T47D (cell line): Measurements from ENCODE around the gene IGF1R.

Experiments used
- DNase-seq, 2 experiments: peaks; one replicate each; pipeline versions ENCODE4 v3.0.0 to v3.0.0-alpha.2; 2011 to 2012; ENCODE audit warnings: low read depth in 1 of 2, low spot score in 1 of 2
- JUND ChIP-seq: IDR thresholded peaks from 2 replicates; pipeline ENCODE4 v1.6.1; 2012; ENCODE audit warnings: low read depth
- in situ Hi-C: cut with HindIII; loops from 2 replicates; pipeline ENCODE4 v1.10.0; 2016; ENCODE audit warnings: low sequenced_read_pairs, low pct_unique_long_range_greater_than_20kb

IGF1R gene

GRCh38 chr15:98684436-98684835 lies 36.1 kb downstream of the IGF1R start:
- no peak for TF ChIP-seq JUND
- in situ Hi-C loops, result no loop called here
- no peak for DNase-seq

- TF ChIP-seq JUND, result no peak
- DNase-seq, result no peak
- in situ Hi-C loops, result no loop called here
These were observed 36.7 kb downstream of the IGF1R start for GRCh38 chr15:98684995-98685525.

GRCh38 chr15:98686983-98687382 lies 38.6 kb downstream of the IGF1R start:
- peak in 1 of 2 experiments; percentile 50 for DNase-seq
- TF ChIP-seq JUND, result no peak
- in situ Hi-C loops, result no loop called here

GRCh38 chr15:98689431-98689861 lies 41.1 kb downstream of the IGF1R start:
- no peak for TF ChIP-seq JUND
- no peak for DNase-seq
- in situ Hi-C loops, result no loop called here

GRCh38 chr15:98690272-98690950 lies 42.1 kb downstream of the IGF1R start:
- TF ChIP-seq JUND, result no peak
- DNase-seq, result no peak
- in situ Hi-C loops, result no loop called here

- DNase-seq, result no peak
- TF ChIP-seq JUND, result no peak
- in situ Hi-C loops, result no loop called here
These were observed 43.9 kb downstream of the IGF1R start for GRCh38 chr15:98692213-98692612.

GRCh38 chr15:98694161-98694560 lies 45.8 kb downstream of the IGF1R start:
- in situ Hi-C loops, result no loop called here
- no peak for DNase-seq
- no peak for TF ChIP-seq JUND

GRCh38 chr15:98698792-98699191 lies 50.5 kb downstream of the IGF1R start:
- DNase-seq, result no peak
- TF ChIP-seq JUND, result no peak
- in situ Hi-C loops, result no loop called here

- DNase-seq, result no peak
- TF ChIP-seq JUND, result no peak
- in situ Hi-C loops, result no loop called here
These were observed 51.5 kb downstream of the IGF1R start for GRCh38 chr15:98699591-98700424.

GRCh38 chr15:98700519-98700918 lies 52.2 kb downstream of the IGF1R start:
- DNase-seq, result no peak
- TF ChIP-seq JUND, result no peak
- in situ Hi-C loops, result no loop called here

- no peak for DNase-seq
- in situ Hi-C loops, result no loop called here
- no peak for TF ChIP-seq JUND
These were observed 54.9 kb downstream of the IGF1R start for GRCh38 chr15:98703126-98703685.

- DNase-seq, result no peak
- no peak for TF ChIP-seq JUND
- in situ Hi-C loops, result no loop called here
These were observed 56.7 kb downstream of the IGF1R start for GRCh38 chr15:98705070-98705469.

GRCh38 chr15:98706387-98706786 lies 58.0 kb downstream of the IGF1R start:
- no peak for DNase-seq
- in situ Hi-C loops, result no loop called here
- no peak for TF ChIP-seq JUND
